Measurements from ENCODE around the gene ATP1A4. TPM values are rescaled to one million over a fixed set of nuclear protein-coding genes. Genes with fewer than 3 reads are reported as not detected.
A peak's percentile ranks its signal among the peaks of the same experiment; 100 is the strongest.
"Not testable (repeated sequence)": the region's sequence is repeated elsewhere in the genome, so short reads cannot be mapped to it uniquely, and the experiment has no call there.

ATP1A4 gene
- total RNA-seq, 1 donor from 2014 or later, result 0.27 TPM

DNA sequence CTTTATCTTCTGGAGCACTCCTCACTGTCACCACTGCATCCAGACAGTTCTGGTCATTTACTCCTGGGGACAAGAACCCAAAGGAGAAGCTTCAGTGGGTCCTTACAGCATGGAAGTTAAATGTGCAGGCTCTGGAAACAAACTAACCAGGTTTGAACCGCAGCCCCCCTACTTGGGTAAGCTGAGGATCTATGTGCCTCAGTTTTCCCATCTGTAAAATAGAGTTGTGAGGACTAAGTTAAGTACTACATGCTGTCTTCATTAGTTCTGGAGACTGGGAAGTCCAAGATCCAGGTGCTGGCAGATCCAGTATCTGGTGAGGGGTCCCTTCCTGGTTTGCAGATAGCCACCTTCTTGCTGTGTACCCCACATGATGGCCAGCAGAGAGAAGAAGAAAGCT lies 43.9 kb upstream of the ATP1A4 start:
- no peak overlapping the region for H3K4me3 Mint-ChIP-seq
- H3K36me3 Mint-ChIP-seq, result no peaks in the 10 kb centered on the region
- H3K9me3 Mint-ChIP-seq, result no peaks in the 10 kb centered on the region
- H3K4me1 Mint-ChIP-seq (ENCODE audit: unreplicated experiment), result peaks cover 58% of the 10 kb centered on the region
- peaks cover 3% of the 10 kb centered on the region for H3K27me3 Mint-ChIP-seq
- no peak for DNase-seq (ENCODE audit: extremely low spot score, unreplicated experiment)
- TF ChIP-seq, protein P1, sequence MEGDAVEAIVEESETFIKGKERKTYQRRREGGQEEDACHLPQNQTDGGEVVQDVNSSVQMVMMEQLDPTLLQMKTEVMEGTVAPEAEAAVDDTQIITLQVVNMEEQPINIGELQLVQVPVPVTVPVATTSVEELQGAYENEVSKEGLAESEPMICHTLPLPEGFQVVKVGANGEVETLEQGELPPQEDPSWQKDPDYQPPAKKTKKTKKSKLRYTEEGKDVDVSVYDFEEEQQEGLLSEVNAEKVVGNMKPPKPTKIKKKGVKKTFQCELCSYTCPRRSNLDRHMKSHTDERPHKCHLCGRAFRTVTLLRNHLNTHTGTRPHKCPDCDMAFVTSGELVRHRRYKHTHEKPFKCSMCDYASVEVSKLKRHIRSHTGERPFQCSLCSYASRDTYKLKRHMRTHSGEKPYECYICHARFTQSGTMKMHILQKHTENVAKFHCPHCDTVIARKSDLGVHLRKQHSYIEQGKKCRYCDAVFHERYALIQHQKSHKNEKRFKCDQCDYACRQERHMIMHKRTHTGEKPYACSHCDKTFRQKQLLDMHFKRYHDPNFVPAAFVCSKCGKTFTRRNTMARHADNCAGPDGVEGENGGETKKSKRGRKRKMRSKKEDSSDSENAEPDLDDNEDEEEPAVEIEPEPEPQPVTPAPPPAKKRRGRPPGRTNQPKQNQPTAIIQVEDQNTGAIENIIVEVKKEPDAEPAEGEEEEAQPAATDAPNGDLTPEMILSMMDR (conservative IDR thresholded peaks at IDR 0.05), result no peak
- H3K27ac Mint-ChIP-seq, result no peak overlapping the region

DNA sequence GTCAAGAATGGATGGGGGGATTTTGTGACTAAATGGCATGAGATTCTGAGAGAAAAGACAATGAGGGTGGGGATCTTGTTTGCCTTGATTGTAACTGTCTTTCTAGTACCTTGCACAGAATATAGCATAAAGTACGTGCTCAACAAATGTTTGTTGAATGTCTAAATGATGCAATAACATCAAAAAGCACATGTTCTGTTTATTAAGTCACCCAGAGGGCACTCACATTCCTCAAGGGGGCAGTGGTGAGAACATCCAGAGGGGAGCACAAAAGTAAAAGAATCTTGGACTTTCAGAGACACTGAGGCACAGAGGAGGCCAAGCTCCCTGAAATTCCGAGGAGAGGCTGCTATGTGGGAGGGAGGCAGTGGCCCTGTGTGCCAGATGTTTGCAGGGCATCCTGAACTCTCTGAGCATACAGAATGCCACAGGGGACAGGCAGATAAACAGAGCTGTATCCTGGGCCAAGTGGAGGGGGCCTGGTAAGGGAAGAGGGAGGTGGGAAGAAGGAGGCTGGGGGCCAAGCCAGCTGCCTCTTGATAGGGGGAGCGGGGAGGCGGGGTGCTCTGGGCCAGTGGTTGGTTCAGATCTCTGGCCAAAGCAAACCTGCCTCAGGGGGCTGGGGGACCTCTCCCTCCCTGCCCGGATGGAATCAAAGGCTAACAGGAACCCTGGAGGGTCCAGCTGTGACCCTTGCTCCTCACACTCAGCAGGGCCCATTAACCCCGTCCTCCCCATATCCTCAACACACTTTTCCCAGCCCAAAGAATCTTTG lies 42.3 kb upstream of the ATP1A4 start:
- no peak for DNase-seq (ENCODE audit: extremely low spot score, unreplicated experiment)

DNA sequence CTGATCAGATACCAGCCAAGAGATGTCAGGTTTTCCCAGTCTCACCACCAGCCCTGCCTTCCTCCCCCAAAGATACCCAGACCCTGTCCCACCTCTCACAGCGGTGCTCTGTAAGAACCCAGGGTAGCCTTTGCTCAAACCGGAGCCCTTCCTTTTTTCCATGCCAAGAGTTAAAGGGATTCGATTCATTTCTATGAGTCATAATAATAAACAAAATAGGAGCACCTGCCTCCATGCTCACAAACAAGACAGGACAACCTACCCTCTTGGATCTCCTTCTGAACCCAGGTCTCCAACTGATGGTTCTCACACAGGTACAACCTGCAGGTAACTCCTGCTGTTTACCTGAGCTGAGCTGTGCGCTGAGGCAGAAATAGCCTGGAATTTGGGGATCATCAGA lies 41.7 kb upstream of the ATP1A4 start:
- TF ChIP-seq, protein P1 (conservative IDR thresholded peaks at IDR 0.05), result no peak
- no peak overlapping the region for H3K27ac Mint-ChIP-seq
- peaks cover 54% of the 10 kb centered on the region for H3K4me1 Mint-ChIP-seq (ENCODE audit: unreplicated experiment)
- no peak for DNase-seq (ENCODE audit: extremely low spot score, unreplicated experiment)
- H3K9me3 Mint-ChIP-seq, result no peaks in the 10 kb centered on the region
- H3K4me3 Mint-ChIP-seq, result peak overlapping the region; percentile 41
- H3K27me3 Mint-ChIP-seq, result peaks cover 9% of the 10 kb centered on the region
- H3K36me3 Mint-ChIP-seq, result no peaks in the 10 kb centered on the region

More for the DNA sequence above, 42.3 kb upstream of the ATP1A4 start:
- Mint-ChIP-seq H3K27ac (peak overlapping the region; percentile 53), H3K36me3 (no peaks in the 10 kb centered on the region), H3K4me1 (ENCODE audit: unreplicated experiment) (peaks cover 56% of the 10 kb centered on the region), H3K9me3 (no peaks in the 10 kb centered on the region), H3K4me3 (peak overlapping the region; percentile 41), H3K27me3 (peaks cover 7% of the 10 kb centered on the region)
- TF ChIP-seq, protein P1 (conservative IDR thresholded peaks at IDR 0.05), result peak; percentile 77

DNA sequence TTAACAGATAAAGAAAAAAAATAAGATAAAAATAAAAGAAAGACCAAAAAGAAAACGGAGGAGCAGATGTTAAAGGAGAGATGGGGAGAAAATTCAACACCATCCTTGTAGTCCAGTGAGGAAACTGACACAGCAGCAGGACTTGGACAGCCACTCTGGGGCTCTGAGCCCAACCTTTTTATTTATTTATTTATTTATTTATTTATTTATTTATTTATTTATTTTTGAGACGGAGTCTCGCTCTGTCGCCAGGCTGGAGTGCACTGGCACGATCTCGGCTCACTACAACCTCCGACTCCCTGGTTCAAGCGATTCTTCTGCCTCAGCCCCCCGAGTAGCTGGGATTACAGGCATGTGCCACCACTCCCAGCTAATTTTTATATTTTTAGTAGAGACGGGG lies 39.9 kb upstream of the ATP1A4 start:
- Mint-ChIP-seq H3K27me3 (peaks cover 12% of the 10 kb centered on the region), H3K4me1 (ENCODE audit: unreplicated experiment) (peaks cover 61% of the 10 kb centered on the region)
- H3K27ac Mint-ChIP-seq; H3K36me3 Mint-ChIP-seq; H3K9me3 Mint-ChIP-seq; H3K4me3 Mint-ChIP-seq; DNase-seq (ENCODE audit: extremely low spot score, unreplicated experiment): not testable (repeated sequence)

DNA sequence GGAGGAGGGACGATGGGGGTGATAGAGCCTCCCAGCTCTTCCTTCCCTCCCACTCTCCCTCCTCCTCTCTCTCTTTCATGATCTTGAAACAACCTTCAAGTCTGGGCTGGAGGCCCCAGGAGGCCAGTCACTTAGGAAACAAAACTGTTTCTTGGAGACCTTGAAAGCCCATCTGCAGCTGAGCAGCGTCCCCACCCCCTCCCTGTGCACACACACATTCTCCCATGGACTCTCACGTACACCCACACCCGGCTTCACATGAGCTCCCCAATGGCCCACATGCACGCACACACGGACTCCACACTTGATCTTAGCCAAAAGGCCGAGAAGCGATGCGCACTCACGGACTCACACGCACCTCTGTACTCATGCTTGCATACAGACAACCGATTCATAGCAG lies 39.0 kb upstream of the ATP1A4 start:
- Mint-ChIP-seq H3K27ac (peak overlapping the region; percentile 50), H3K27me3 (peaks cover 17% of the 10 kb centered on the region), H3K9me3 (no peaks in the 10 kb centered on the region), H3K4me3 (no peak overlapping the region), H3K36me3 (no peaks in the 10 kb centered on the region), H3K4me1 (ENCODE audit: unreplicated experiment) (peaks cover 60% of the 10 kb centered on the region)
- no peak for DNase-seq (ENCODE audit: extremely low spot score, unreplicated experiment)
- TF ChIP-seq, protein P1 (conservative IDR thresholded peaks at IDR 0.05), result no peak

DNA sequence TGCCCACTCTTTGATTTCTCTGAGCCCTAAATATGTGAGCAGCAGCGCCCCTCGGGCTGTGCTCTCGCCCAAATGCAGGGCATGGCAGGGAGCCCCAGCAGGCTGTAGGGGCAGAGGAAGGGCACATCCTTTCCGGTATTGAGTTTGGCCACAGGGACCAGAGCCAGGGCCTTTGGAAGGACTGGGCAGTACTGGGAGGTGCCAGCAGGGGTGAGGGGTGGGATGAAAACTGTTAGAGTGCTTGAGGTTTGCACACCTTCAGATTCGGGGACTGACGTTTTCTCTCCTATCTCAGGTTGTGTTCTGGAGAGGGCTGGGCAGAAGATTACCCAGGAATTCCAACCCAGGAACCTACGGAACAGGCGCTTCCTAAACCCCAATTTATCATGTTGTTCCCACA lies 38.0 kb upstream of the ATP1A4 start:
- Mint-ChIP-seq H3K4me3 (no peak overlapping the region), H3K36me3 (no peaks in the 10 kb centered on the region)

More for the DNA sequence above, 38.0 kb upstream of the ATP1A4 start:
- TF ChIP-seq, protein P1 (conservative IDR thresholded peaks at IDR 0.05), result peak; percentile 52
- Mint-ChIP-seq H3K9me3 (no peaks in the 10 kb centered on the region), H3K27ac (no peak overlapping the region), H3K4me1 (ENCODE audit: unreplicated experiment) (peaks cover 67% of the 10 kb centered on the region), H3K27me3 (peaks cover 21% of the 10 kb centered on the region)
- no peak for DNase-seq (ENCODE audit: extremely low spot score, unreplicated experiment)

All from type B pancreatic cell (in vitro differentiated cells).